GM23338 (cell line): Measurements from ENCODE around the gene NUP214. TPM values are rescaled to one million over a fixed set of nuclear protein-coding genes. Genes with fewer than 3 reads are reported as not detected.

Experiments used
- ATAC-seq: fragments of 200-7000 bp; cut with Tn5 transposase; 3 replicates; pipeline ENCODE4 v1.9.1; 2020
- DNase-seq: peaks from one replicate; pipeline ENCODE4 v3.0.0-alpha.2; 2015; ENCODE audit warnings: low spot score
- H2AFZ ChIP-seq: fragments of 200-600 bp; sonication (generic); 2 replicates; pipeline ENCODE4 v1.8.0; 2016; ENCODE audit warnings: antibody characterized with exemption, mild to moderate bottlenecking, moderate library complexity
- H3F3A ChIP-seq: fragments of 200-600 bp; sonication (generic); replicated peaks from 2 replicates; pipeline ENCODE4 v1.8.0; 2017; ENCODE audit warnings: antibody characterized with exemption, mixed run types, low read depth
- H3K27ac ChIP-seq: fragments of 200-600 bp; sonication (generic); 2 replicates; pipeline ENCODE4 v1.6.1; 2016; ENCODE audit warnings: low read depth
- H3K27me3 ChIP-seq: fragments of 200-600 bp; sonication (generic); 2 replicates; pipeline ENCODE4 v1.8.0; 2016; ENCODE audit warnings: mild to moderate bottlenecking, mixed run types, moderate library complexity; ENCODE audit not compliant: insufficient read depth
- H3K36me3 ChIP-seq: fragments of 200-600 bp; sonication (generic); 2 replicates; pipeline ENCODE4 v1.8.0; 2016; ENCODE audit warnings: mild to moderate bottlenecking; ENCODE audit not compliant: insufficient read depth
- H3K4me1 ChIP-seq: fragments of 200-600 bp; sonication (generic); 2 replicates; pipeline ENCODE4 v1.8.0; 2016; ENCODE audit warnings: mild to moderate bottlenecking, moderate library complexity; ENCODE audit not compliant: insufficient read depth
- H3K4me2 ChIP-seq: fragments of 200-600 bp; sonication (generic); 2 replicates; pipeline ENCODE4 v1.7.1; 2017; ENCODE audit warnings: mixed run types
- H3K4me3 ChIP-seq: fragments of 200-600 bp; sonication (generic); 2 replicates; pipeline ENCODE4 v1.6.1; 2016; ENCODE audit warnings: mixed run types
- H3K79me2 ChIP-seq: fragments of 200-600 bp; sonication (generic); replicated peaks from 2 replicates; pipeline ENCODE4 v1.8.0; 2017; ENCODE audit warnings: mild to moderate bottlenecking; ENCODE audit not compliant: insufficient read depth
- H3K9me2 ChIP-seq: fragments of 200-600 bp; sonication (generic); 2 replicates; pipeline ENCODE4 v1.8.0; 2017; ENCODE audit not compliant: insufficient read depth
- H4K20me1 ChIP-seq: fragments of 200-600 bp; sonication (generic); replicated peaks from 2 replicates; pipeline ENCODE4 v1.8.0; 2017; ENCODE audit warnings: mild to moderate bottlenecking; ENCODE audit not compliant: insufficient read depth
- H3K27ac Mint-ChIP-seq: 2 replicates; pipeline ENCODE4 v1.8.0; 2020; ENCODE audit warnings: inconsistent platforms, mild to moderate bottlenecking, moderate library complexity, mixed read lengths
- H3K27me3 Mint-ChIP-seq: 3 replicates; pipeline ENCODE4 v1.8.0; 2022; ENCODE audit warnings: low read depth, mild to moderate bottlenecking, moderate library complexity, mixed read lengths, inconsistent platforms; ENCODE audit not compliant: insufficient read depth, poor library complexity
- H3K36me3 Mint-ChIP-seq: 3 replicates; pipeline ENCODE4 v1.8.0; 2021; ENCODE audit warnings: low read depth, mild to moderate bottlenecking, inconsistent platforms, moderate library complexity, mixed read lengths
- H3K4me1 Mint-ChIP-seq: 3 replicates; pipeline ENCODE4 v1.8.0; 2020; ENCODE audit warnings: mild to moderate bottlenecking, inconsistent platforms, mixed read lengths
- H3K4me3 Mint-ChIP-seq: 3 replicates; pipeline ENCODE4 v1.8.0; 2021; ENCODE audit warnings: moderate library complexity, mild to moderate bottlenecking, inconsistent platforms, mixed read lengths
- H3K9me3 Mint-ChIP-seq: 3 replicates; pipeline ENCODE4 v1.8.0; 2020; ENCODE audit warnings: moderate library complexity, mild to moderate bottlenecking, inconsistent platforms, mixed read lengths
- EZH2 ChIP-seq: fragments of 200-600 bp; sonication (generic); IDR thresholded peaks from one replicate; pipeline ENCODE4 v1.8.0; 2017; ENCODE audit warnings: antibody characterized with exemption, mild to moderate bottlenecking, low read depth; ENCODE audit not compliant: unreplicated experiment
- STAT1 ChIP-seq: IDR thresholded peaks from one replicate; pipeline ENCODE4 v1.6.1; 2016; ENCODE audit warnings: antibody characterized with exemption; ENCODE audit not compliant: unreplicated experiment
- ZNF114 ChIP-seq: fragments of 250-450 bp; sonication (Bioruptor Pico); IDR thresholded peaks from 2 replicates; pipeline ENCODE4 v1.5.0; 2020; ENCODE audit warnings: mild to moderate bottlenecking, moderate library complexity
- ZNF462 ChIP-seq: fragments of 250-450 bp; sonication (Bioruptor Pico); IDR thresholded peaks from 2 replicates; pipeline ENCODE4 v1.5.0; 2020; ENCODE audit warnings: mild to moderate bottlenecking, moderate library complexity
- polyA plus RNA-seq: library from polyadenylated mRNA; unstranded; fragments of >200 nt; fragmentation: Nextera tagmentation; extraction: Ambion mirVana; gene quantifications from 2 replicates; pipeline ENCODE4 v1.2.1, GENCODE V29; 2016
- total RNA-seq: library from RNA; depleted of rRNA; stranded (reverse); fragments of >200 nt; shearing (Covaris generic); gene quantifications from 2 replicates; pipeline ENCODE4 v1.2.3, GENCODE V29; 2014

Gene NUP214
- total and polyA plus RNA-seq, 2 experiments from 2014 or later, result 36.0 to 57.0 TPM

GRCh38 chr9:131179561-131180219 lies 54.3 kb downstream of the NUP214 start:
- Histone ChIP-seq H3K79me2 (peaks cover 5% of the 10 kb centered on the region; the same call in 1 of the 2 replicates), H3K27ac (no peak overlapping the region)

More at GRCh38 chr9:131179561-131180219, 54.3 kb downstream of the NUP214 start:
- Histone ChIP-seq H3K4me1 (no peaks in the 10 kb centered on the region), H3F3A (0 out of 2 replicates have a peak, but pooled peaks cover 12% of the 10 kb centered on the region), H3K36me3 (peaks cover 24% of the 10 kb centered on the region), H3K9me2 (no peaks in the 10 kb centered on the region), H3K27me3 (no peaks in the 10 kb centered on the region), H3K4me3 (no peak overlapping the region), H3K4me2 (no peak overlapping the region), H2AFZ (no peak overlapping the region), H4K20me1 (peaks cover 4% of the 10 kb centered on the region; the same call in 1 of the 2 replicates)
- Mint-ChIP-seq H3K36me3 (peaks cover 43% of the 10 kb centered on the region), H3K27ac (no peak overlapping the region), H3K27me3 (peaks cover 5% of the 10 kb centered on the region), H3K4me1 (no peaks in the 10 kb centered on the region; the same call in 2 of the 3 replicates), H3K9me3 (no peaks in the 10 kb centered on the region), H3K4me3 (no peak overlapping the region)
- DNase-seq (no peak), ATAC-seq (no peak)
- TF ChIP-seq STAT1 (no peak), ZNF462 (CRISPR knock-in tag) (no peak), EZH2 (no peak), ZNF114 (CRISPR knock-in tag) (no peak)
